ENCODE data around the gene PRPF40A. TPM values are rescaled to one million over a fixed set of nuclear protein-coding genes. Genes with fewer than 3 reads are reported as not detected.

Gene PRPF40A
- total RNA-seq, 1 donor from 2014 or later, result 113 TPM

GRCh38 chr2:152617456-152618192, 99.6 kb downstream of the PRPF40A start:
- DNase-seq, result no peak

DNA sequence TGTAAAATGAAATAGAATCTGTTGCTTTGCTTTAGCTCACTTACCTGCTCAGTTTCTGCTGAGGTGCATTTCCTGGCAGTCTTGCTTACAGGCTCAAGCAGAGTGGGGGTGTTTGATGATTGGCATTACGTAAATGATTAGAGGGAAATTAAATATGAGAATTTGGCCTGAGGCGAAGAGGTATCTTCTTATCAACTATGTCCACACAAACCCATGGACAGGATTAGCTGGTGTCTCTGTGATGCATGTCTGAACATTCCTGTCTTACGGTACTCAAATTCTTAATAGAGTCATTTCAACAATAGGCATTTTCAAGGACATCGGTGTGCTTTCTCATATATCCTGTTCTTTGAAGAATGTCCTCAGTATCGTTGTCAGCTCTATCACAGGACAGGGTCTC, 102.1 kb downstream of the PRPF40A start:
- DNase-seq, result no peak

GRCh38 chr2:152613235-152613634, 104.0 kb downstream of the PRPF40A start:
- DNase-seq, result no peak

DNA sequence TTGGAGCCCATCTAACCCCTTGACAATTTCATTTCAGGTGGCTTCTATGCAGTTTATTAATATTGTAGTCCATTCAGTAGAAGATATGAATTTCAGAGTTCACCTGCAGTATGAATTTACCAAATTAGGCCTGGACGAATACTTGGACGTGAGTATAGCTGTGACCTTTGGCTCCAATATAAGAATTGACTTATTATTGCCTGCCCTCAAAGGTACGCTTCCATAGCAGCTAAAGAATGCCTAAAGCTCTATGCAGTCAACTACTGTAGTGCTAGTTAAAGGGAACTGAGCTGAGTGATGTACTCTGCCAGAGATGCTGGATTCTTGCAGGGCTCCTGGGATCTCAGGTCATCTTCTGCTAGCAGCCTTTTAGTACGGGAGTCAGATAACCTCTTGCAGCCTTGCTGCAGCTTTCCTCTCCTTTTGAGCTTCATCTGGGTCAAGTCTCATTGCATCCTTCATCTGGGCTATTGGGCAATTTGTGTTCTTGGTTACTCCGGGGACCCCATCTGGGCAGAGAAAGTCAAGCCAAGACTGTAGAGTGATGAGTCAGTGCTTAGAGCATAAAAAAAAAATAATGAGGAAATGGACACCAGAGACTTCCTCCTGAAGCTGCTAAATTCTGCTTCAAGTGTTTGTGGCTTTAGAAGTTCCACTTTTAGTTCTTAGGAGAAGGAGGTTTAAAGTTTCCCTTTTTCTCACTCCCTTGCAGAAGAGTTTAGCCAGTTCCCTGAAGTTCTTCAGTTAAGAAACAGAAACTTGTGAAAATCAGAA, 105.6 kb downstream of the PRPF40A start:
- DNase-seq, result peak; percentile 60

GRCh38 chr2:152609699-152610098, 107.6 kb downstream of the PRPF40A start:
- DNase-seq, result no peak

DNA sequence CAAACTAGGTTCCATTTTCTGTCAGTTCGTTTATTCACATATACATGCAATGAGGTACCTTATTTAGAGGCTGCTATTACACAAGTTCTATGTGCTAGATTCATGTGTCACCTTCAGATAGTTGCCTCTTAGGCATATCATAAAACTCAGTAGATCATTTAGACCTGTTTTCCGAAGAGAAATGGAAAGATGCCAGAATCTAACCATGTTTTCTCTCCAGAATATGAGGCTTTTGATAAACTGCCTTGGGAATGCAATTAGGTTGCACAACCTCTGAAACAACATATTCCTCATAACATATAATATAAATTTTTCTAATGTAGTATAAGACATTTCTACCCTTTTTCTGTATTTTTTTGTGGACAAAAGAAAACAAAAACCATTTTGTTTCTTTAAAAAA, 108.1 kb downstream of the PRPF40A start:
- no peak for DNase-seq

GRCh38 chr2:152607793-152608300, 109.4 kb downstream of the PRPF40A start:
- no peak for DNase-seq

DNA sequence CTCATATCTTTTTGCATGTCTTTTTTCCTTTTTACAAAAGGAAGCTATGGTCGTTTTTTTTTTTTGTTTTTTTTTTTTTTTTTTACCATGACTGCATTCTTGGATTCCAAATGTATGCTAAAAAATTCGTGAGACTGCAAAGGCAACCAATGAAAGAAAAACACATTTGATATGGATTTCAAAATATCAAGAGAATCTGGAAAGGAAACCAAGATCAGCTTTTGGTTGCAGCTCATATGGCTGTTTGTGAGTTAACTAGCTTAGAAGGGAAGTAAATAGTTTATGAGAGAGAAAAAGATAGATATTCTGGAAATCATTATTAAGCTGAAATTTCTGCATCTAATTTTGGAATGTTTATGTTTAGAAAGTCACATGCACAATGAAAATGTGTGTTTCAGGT, 110.3 kb downstream of the PRPF40A start:
- no peak for DNase-seq

GRCh38 chr2:152606081-152606480, 111.2 kb downstream of the PRPF40A start:
- no peak for DNase-seq

- peak; percentile 22 for DNase-seq
Observed at GRCh38 chr2:152603166-152603565, 114.1 kb downstream of the PRPF40A start.

DNA sequence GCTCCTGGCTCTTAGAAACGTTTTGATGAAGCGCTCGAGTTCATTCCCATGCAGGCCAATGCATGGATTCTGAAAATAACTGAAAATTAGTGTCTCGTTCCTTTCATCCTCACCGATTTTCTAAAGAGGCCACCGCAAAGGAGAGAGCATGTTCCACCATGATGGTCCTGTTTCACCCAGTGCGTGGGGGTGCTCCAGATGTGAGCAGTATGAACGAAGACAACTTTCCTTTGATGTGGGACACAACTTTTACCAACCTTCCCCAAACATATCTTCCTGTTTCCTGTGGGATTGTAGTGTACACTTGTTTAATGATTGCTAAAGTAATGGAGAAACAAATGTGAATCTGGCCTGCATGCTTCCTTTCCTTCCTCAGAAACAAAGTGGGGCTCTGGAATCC, 114.5 kb downstream of the PRPF40A start:
- no peak for DNase-seq

Other genes with a start within 250 kb of the PRPF40A start
- 44.5 TPM for gene ARL6IP6, start 1.2 kb upstream of the PRPF40A start, total RNA-seq

All from tongue (tissue), 2 donors.